Measurements from ENCODE around the gene HES4.

DNA sequence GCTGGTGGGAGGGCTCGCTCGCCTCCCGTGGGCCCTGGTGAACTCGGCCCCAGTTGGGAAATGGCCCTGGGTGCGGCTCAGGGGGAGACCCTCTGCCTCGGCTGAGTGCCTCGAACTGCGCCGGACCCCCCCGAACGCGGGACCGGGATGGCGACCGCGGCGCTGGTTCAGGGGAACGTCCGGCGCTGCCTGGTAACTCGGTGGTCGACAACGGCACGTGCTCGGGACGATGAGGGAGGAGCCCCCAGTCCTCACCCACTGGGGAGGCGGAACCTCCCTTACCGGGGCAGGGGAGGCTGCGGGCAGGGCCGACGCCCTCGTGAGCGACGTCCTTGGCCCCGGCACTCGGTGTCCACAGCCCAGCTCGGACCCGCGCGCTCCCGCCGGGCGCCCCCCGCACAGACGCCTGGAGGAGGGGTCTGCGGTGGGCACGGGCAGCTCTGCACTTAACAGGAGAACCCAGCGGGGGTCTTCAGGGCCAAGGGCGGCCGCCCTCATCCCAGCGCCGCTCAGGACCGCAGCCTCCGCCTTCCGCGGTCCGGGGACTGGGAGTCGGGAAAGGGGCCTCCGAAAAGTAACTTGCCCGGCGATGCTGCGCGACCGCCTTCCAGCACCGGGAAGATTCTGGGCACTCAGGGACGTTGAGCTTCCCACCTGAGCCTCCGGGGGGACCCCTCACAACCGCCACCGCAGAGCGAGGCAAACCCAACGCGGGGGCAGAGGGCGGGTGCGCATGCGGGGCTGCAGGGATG, 1.7 kb downstream of the HES4 start:
- no peak for TF ChIP-seq CTCF (IDR thresholded peaks at IDR 0.05; ENCODE audit: low read length)
- TF ChIP-seq EZH2 (IDR thresholded peaks at IDR 0.05; ENCODE audit: borderline replicate concordance, low read length), result no peak

All from OCI-LY1 (cell line).